BLaER1 (cell line): ENCODE data around the gene ISLR.
"Not testable (repeated sequence)": the region's sequence is repeated elsewhere in the genome, so short reads cannot be mapped to it uniquely, and the experiment has no call there.

ENCODE experiments used
- H3K27ac ChIP-seq: shearing (Covaris generic); formaldehyde crosslinking; 2 replicates; pipeline ENCODE4 v1.8.1; 2022
- H3K27me3 ChIP-seq: shearing (Covaris generic); formaldehyde crosslinking; 2 replicates; pipeline ENCODE4 v1.8.1; 2022
- H3K36me3 ChIP-seq: shearing (Covaris generic); formaldehyde crosslinking; 2 replicates; pipeline ENCODE4 v1.8.1; 2022
- H3K4me1 ChIP-seq: shearing (Covaris generic); formaldehyde crosslinking; 2 replicates; pipeline ENCODE4 v1.8.1; 2022
- H3K4me2 ChIP-seq: shearing (Covaris generic); formaldehyde crosslinking; 2 replicates; pipeline ENCODE4 v1.8.1; 2022
- H3K4me3 ChIP-seq: shearing (Covaris generic); formaldehyde crosslinking; 2 replicates; pipeline ENCODE4 v1.8.1; 2022
- H3K9ac ChIP-seq: shearing (Covaris generic); formaldehyde crosslinking; 2 replicates; pipeline ENCODE4 v1.8.1; 2022
- H3K9me3 ChIP-seq: shearing (Covaris generic); formaldehyde crosslinking; 2 replicates; pipeline ENCODE4 v1.8.1; 2022
- H4K20me1 ChIP-seq: shearing (Covaris generic); formaldehyde crosslinking; 2 replicates; pipeline ENCODE4 v1.8.1; 2022
- Cebpa-rat ChIP-seq: shearing (Covaris generic); IDR thresholded peaks from 2 replicates; pipeline ENCODE4 v1.8.1; 2022

ISLR gene

GRCh38 chr15:74157868-74158827 lies 15.4 kb upstream of the ISLR start:
- no peak overlapping the region for H3K27ac ChIP-seq
- H3K9me3 ChIP-seq = no peaks in the 10 kb centered on the region
- no peaks in the 10 kb centered on the region for H3K27me3 ChIP-seq
- H3K9ac ChIP-seq = no peak overlapping the region
- no peaks in the 10 kb centered on the region for H3K36me3 ChIP-seq
- H3K4me1 ChIP-seq = peaks cover 21% of the 10 kb centered on the region
- no peak for TF ChIP-seq Cebpa-rat
- H3K4me3 ChIP-seq = no peak overlapping the region
- no peaks in the 10 kb centered on the region for H4K20me1 ChIP-seq
- peak overlapping the region; percentile 57; the same call in 1 of the 2 replicates for H3K4me2 ChIP-seq

- TF ChIP-seq Cebpa-rat = no peak
- Histone ChIP-seq H3K27me3 (no peaks in the 10 kb centered on the region), H3K4me2 (no peak overlapping the region), H4K20me1 (no peaks in the 10 kb centered on the region), H3K9me3 (no peaks in the 10 kb centered on the region), H3K4me1 (peaks cover 21% of the 10 kb centered on the region), H3K27ac (no peak overlapping the region), H3K36me3 (no peaks in the 10 kb centered on the region), H3K4me3 (no peak overlapping the region), H3K9ac (no peak overlapping the region)
These were observed 14.5 kb upstream of the ISLR start for GRCh38 chr15:74158855-74159650.

GRCh38 chr15:74159773-74160172 lies 13.7 kb upstream of the ISLR start:
- Histone ChIP-seq H3K4me2 (no peak overlapping the region), H3K27ac (no peak overlapping the region), H3K27me3 (no peaks in the 10 kb centered on the region), H3K4me1 (peaks cover 21% of the 10 kb centered on the region), H4K20me1 (no peaks in the 10 kb centered on the region), H3K9me3 (no peaks in the 10 kb centered on the region), H3K36me3 (no peaks in the 10 kb centered on the region), H3K9ac (no peak overlapping the region), H3K4me3 (no peak overlapping the region)
- no peak for TF ChIP-seq Cebpa-rat

GRCh38 chr15:74160390-74160789 lies 13.1 kb upstream of the ISLR start:
- H3K4me1 ChIP-seq = peaks cover 21% of the 10 kb centered on the region
- H3K27ac ChIP-seq, H3K9ac ChIP-seq, H3K4me2 ChIP-seq, H3K9me3 ChIP-seq, H4K20me1 ChIP-seq, H3K4me3 ChIP-seq, H3K36me3 ChIP-seq, H3K27me3 ChIP-seq: not testable (repeated sequence)

- not testable (repeated sequence) for H3K9ac ChIP-seq, H3K27ac ChIP-seq, H3K36me3 ChIP-seq, H3K27me3 ChIP-seq, H3K9me3 ChIP-seq, H3K4me2 ChIP-seq, H3K4me1 ChIP-seq, H4K20me1 ChIP-seq, H3K4me3 ChIP-seq
These were observed 11.3 kb upstream of the ISLR start for GRCh38 chr15:74162195-74162536.

GRCh38 chr15:74165461-74165860 lies 8.0 kb upstream of the ISLR start:
- H4K20me1 ChIP-seq = no peaks in the 10 kb centered on the region
- no peaks in the 10 kb centered on the region for H3K27me3 ChIP-seq
- no peaks in the 10 kb centered on the region for H3K36me3 ChIP-seq
- no peak overlapping the region for H3K4me3 ChIP-seq
- H3K4me1 ChIP-seq = no peaks in the 10 kb centered on the region
- no peak overlapping the region for H3K27ac ChIP-seq
- no peak overlapping the region for H3K9ac ChIP-seq
- TF ChIP-seq Cebpa-rat = no peak
- H3K9me3 ChIP-seq = no peaks in the 10 kb centered on the region
- no peak overlapping the region for H3K4me2 ChIP-seq

- Histone ChIP-seq H3K27me3 (no peaks in the 10 kb centered on the region), H3K27ac (no peak overlapping the region), H3K36me3 (no peaks in the 10 kb centered on the region), H3K4me3 (no peak overlapping the region), H3K4me2 (no peak overlapping the region), H3K9ac (no peak overlapping the region), H3K4me1 (no peaks in the 10 kb centered on the region), H3K9me3 (no peaks in the 10 kb centered on the region), H4K20me1 (no peaks in the 10 kb centered on the region)
- no peak for TF ChIP-seq Cebpa-rat
These were observed 5.6 kb upstream of the ISLR start for GRCh38 chr15:74167891-74168331.

- Histone ChIP-seq H3K27ac (no peak overlapping the region), H3K4me3 (no peak overlapping the region), H3K27me3 (no peaks in the 10 kb centered on the region), H4K20me1 (no peaks in the 10 kb centered on the region), H3K4me2 (no peak overlapping the region), H3K36me3 (no peaks in the 10 kb centered on the region), H3K9me3 (no peaks in the 10 kb centered on the region), H3K4me1 (no peaks in the 10 kb centered on the region), H3K9ac (no peak overlapping the region)
- TF ChIP-seq Cebpa-rat = no peak
These were observed 4.8 kb upstream of the ISLR start for GRCh38 chr15:74168711-74169126.

GRCh38 chr15:74170071-74170844 lies 3.3 kb upstream of the ISLR start:
- no peaks in the 10 kb centered on the region for H3K9me3 ChIP-seq
- H3K4me1 ChIP-seq = no peaks in the 10 kb centered on the region
- no peak overlapping the region for H3K9ac ChIP-seq
- H3K4me2 ChIP-seq = no peak overlapping the region
- no peak for TF ChIP-seq Cebpa-rat
- no peaks in the 10 kb centered on the region for H4K20me1 ChIP-seq
- H3K27me3 ChIP-seq = no peaks in the 10 kb centered on the region
- no peak overlapping the region for H3K4me3 ChIP-seq
- no peaks in the 10 kb centered on the region for H3K36me3 ChIP-seq
- H3K27ac ChIP-seq = no peak overlapping the region
